AG04450 (cell line): Measurements from ENCODE around the gene KCNH3. TPM values are rescaled to one million over a fixed set of nuclear protein-coding genes. Genes with fewer than 3 reads are reported as not detected.
"Not testable (repeated sequence)": the region's sequence is repeated elsewhere in the genome, so short reads cannot be mapped to it uniquely, and the experiment has no call there.

Experiments
- CTCF ChIA-PET: fragments of 300-600, 350-600 bp; formaldehyde crosslinking; extraction: SDS; loops from one replicate; lab custom pipeline; 2022; ENCODE audit warnings: antibody characterized with exemption, inconsistent platforms; lab: Charles Lee
- POLR2A ChIA-PET: fragments of 350-600 bp; formaldehyde crosslinking; extraction: SDS; loops from one replicate; lab custom pipeline; 2021; ENCODE audit warnings: antibody characterized with exemption, inconsistent platforms; lab: Yijun Ruan, JAX
- DNase-seq: peaks from one replicate; pipeline ENCODE4 v3.0.0-alpha.2; 2011; ENCODE audit warnings: low read depth, low spot score
- H3K27ac ChIP-seq: one replicate; pipeline ENCODE4 v1.5.1; 2012; ENCODE audit warnings: low read depth, low read length, control low read depth
- H3K27me3 ChIP-seq: one replicate; pipeline ENCODE4 v1.6.0; 2012; ENCODE audit warnings: low read length; ENCODE audit not compliant: control insufficient read depth, insufficient read depth
- H3K4me3 ChIP-seq: 2 replicates; pipeline ENCODE4 v1.5.1; 2011; ENCODE audit warnings: mild to moderate bottlenecking, low read depth, low read length, control low read depth
- H3K9me3 ChIP-seq: 2 replicates; pipeline ENCODE4 v1.5.1; 2012; ENCODE audit warnings: low read length; ENCODE audit not compliant: control insufficient read depth, insufficient read depth
- CTCF ChIP-seq: IDR thresholded peaks from 2 replicates; pipeline ENCODE4 v1.5.1; 2011; ENCODE audit warnings: low read depth, low read length, control low read depth, inconsistent platforms
- polyA plus RNA-seq: library from polyadenylated mRNA; depleted of rRNA; stranded (reverse); fragments of >200 nt; gene quantifications from 2 replicates; pipeline ENCODE4 v1.2.3, GENCODE V29; 2011

KCNH3 gene
- polyA plus RNA-seq, 1 experiment, result 0.01 TPM

- CTCF ChIA-PET, result interaction anchor here (1.2 to 1.4 kb wide), 3 partner anchors 173 to 185 kb away, joined by 3 to 5 read pairs (median 3); partner anchors contain the start of gene DNAJC22
- H3K27ac ChIP-seq, result no peak overlapping the region
- H3K27me3 ChIP-seq, result no peaks in the 10 kb centered on the region
- H3K9me3 ChIP-seq, result no peaks in the 10 kb centered on the region
- TF ChIP-seq CTCF, result no peak
- POLR2A ChIA-PET, result no interaction called here
- no peak overlapping the region for H3K4me3 ChIP-seq
- no peak for DNase-seq
These were observed 7.1 kb upstream of the KCNH3 start for GRCh38 chr12:49531745-49532144.

DNA sequence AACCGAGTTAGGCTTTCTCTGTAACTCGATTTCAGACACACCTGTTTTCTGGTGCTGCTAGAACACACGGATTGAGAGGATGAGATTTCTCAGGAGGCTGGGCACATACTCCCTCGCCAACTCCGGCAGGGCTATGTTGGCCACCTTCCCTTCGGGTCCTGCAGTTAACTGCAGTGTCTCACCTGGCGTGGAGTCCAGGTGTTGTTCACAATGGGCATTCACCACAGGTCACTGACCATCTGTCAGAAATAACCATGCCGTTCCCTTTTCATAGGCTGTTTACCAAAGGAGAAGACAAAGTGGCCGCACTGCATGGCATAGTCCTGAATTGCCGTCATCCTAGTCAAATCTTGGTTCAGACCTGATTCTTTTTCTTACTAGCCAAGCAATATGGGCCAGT is 5.5 kb upstream of the KCNH3 start:
- POLR2A ChIA-PET, result no interaction called here

DNA sequence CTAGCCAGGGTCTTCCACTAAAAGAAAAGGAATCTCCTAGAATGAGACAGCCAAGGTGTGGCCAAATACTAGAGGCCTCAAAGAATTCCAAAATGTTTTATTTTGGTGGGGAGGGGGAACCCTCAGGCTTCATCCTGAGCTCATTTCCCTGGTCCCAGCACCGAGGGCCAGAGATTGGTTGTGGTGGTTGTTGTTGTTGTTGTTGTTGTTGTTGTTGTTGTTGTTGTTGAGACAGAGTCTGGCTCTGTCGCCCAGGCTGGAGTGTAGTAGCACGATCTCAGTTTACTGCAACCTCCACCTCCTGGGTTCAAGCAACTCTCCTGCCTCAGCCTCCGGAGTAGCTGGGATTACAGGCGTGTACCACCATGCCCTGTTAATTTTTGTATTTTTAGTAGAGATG is 4.7 kb upstream of the KCNH3 start:
- POLR2A ChIA-PET, DNase-seq: not testable (repeated sequence)
- CTCF ChIA-PET, result interaction anchor here (1.5 kb wide), 1 partner anchor 176 kb away, joined by 12 read pairs; no protein-coding TSS in a partner anchor

More for the DNA sequence above, 5.5 kb upstream of the KCNH3 start:
- Histone ChIP-seq H3K27me3 (peaks cover 12% of the 10 kb centered on the region), H3K4me3 (no peak overlapping the region), H3K27ac (no peak overlapping the region), H3K9me3 (no peaks in the 10 kb centered on the region)
- no peak for TF ChIP-seq CTCF
- CTCF ChIA-PET, result interaction anchor here (0.8 to 1.5 kb wide), 2 partner anchors 19 to 175 kb away, joined by 3 to 12 read pairs; no protein-coding TSS in a partner anchor
- DNase-seq, result no peak

GRCh38 chr12:49534731-49535278 is 4.0 kb upstream of the KCNH3 start:
- Histone ChIP-seq H3K4me3 (no peak overlapping the region), H3K27me3 (peaks cover 20% of the 10 kb centered on the region), H3K9me3 (no peaks in the 10 kb centered on the region; the same call in 1 of the 2 replicates), H3K27ac (no peak overlapping the region)
- ChIA-PET CTCF (interaction anchor here (1.5 to 1.7 kb wide), 2 partner anchors 176 kb away, joined by 5 to 12 read pairs; no protein-coding TSS in a partner anchor), POLR2A (no interaction called here)
- no peak for TF ChIP-seq CTCF
- DNase-seq, result no peak

More for the DNA sequence above, 4.7 kb upstream of the KCNH3 start:
- not testable (repeated sequence) for H3K4me3 ChIP-seq, H3K27ac ChIP-seq, H3K9me3 ChIP-seq
- peaks cover 13% of the 10 kb centered on the region for H3K27me3 ChIP-seq

DNA sequence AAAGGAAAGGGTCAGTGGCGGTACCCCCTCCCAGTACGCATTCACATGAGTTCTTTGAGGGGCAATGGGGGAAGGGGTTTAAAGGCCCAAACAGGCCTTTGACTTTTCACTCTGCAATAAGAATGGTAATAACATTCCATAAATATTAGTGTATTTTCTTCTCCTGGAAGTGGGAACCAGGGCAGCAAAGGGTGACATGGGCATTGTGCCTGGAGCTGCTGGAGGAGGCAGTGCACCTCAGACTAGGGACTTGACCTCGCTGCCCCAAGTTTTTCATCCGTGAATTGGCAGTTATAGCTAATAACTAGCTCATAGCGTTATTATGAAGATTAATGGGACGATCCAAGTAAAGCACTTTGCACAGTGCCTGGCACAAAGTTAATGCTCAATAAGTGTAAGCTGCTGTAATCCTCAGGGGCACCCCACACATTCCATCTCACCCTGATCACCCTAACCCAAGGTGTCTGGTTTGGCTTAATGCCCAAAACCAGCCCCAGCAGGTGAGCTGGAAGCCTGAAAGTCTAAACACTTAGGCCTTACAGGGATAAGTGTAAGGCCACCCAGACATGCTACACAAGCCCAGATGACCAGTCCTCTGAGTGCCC is 2.8 kb upstream of the KCNH3 start:
- TF ChIP-seq CTCF, result no peak
- ChIA-PET CTCF (interaction anchor here (0.6 to 1.7 kb wide), 2 partner anchors 177 to 193 kb away, joined by 3 to 5 read pairs; no protein-coding TSS in a partner anchor), POLR2A (no interaction called here)
- Histone ChIP-seq H3K27ac (no peak overlapping the region), H3K9me3 (no peaks in the 10 kb centered on the region; the same call in 1 of the 2 replicates), H3K4me3 (no peak overlapping the region), H3K27me3 (peaks cover 32% of the 10 kb centered on the region)
- DNase-seq, result no peak
